ENCODE data around the gene WWOX. TPM values are rescaled to one million over a fixed set of nuclear protein-coding genes. Genes with fewer than 3 reads are reported as not detected.

WWOX gene
- total and polyA plus RNA-seq, 2 of the 8 experiments (the other 6 are each of a cell fraction or from before 2014, with no cell fraction given): 5.4 to 16.7 TPM

DNA sequence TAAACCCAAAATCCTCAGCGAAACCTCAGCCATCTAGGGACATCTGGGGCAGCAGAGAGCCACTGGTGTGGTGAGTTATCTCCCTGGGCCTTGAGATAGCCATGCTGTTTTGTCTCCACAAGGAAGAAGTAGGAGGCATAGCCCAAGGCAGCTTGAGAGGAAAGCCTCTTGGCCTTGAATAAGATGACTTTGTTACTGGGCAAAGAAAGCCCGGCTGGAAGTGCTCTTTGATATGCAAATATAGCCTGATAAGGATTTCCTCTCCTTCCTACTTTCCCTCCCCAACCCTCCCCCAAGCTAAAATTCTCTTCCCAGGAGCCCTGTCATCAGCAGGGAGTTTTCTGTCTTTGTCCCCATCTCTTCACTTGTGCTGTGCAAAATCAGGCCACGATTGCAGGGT is 806.7 kb downstream of the WWOX start (continued):
- TF ChIP-seq CHD7 (IDR thresholded peaks at IDR 0.05; ENCODE audit: insufficient replicate concordance, low read length): no peak
- TF ChIP-seq CTCF (IDR thresholded peaks at IDR 0.05; ENCODE audit: control extremely low read depth in 1 of 3, insufficient read depth in 1 of 3, low read depth in 1 of 3, low read length in 3 of 3): no peak
- TF ChIP-seq ATF3 (IDR thresholded peaks at IDR 0.05; ENCODE audit: insufficient read depth, low read depth, low read length): no peak
- no peak for TF ChIP-seq YY1 (IDR thresholded peaks at IDR 0.05; ENCODE audit: low read depth, low read length)
- no peak for TF ChIP-seq EGR1 (IDR thresholded peaks at IDR 0.05; ENCODE audit: borderline replicate concordance, low read depth, low read length)

Data from H1 (cell line).